ENCODE measurements around the gene SYT17.

The SYT17 gene

GRCh38 chr16:19287241-19287640, 119.2 kb downstream of the SYT17 start:
- Histone ChIP-seq H3K4me1 (ENCODE audit: control insufficient read depth, insufficient read depth, low read length) (peaks cover 35% of the 10 kb centered on the region), H3K4me3 (ENCODE audit: low read depth, low read length) (no peak overlapping the region), H3K36me3 (ENCODE audit: control insufficient read depth, insufficient read depth, low read length) (no peaks in the 10 kb centered on the region), H3K27ac (ENCODE audit: low read depth, low read length) (no peak overlapping the region), H3K9me3 (ENCODE audit: control insufficient read depth, insufficient read depth, low read length) (no peaks in the 10 kb centered on the region), H3K9ac (ENCODE audit: low read depth, low read length) (no peak overlapping the region), H3K27me3 (ENCODE audit: control insufficient read depth, insufficient read depth, low read length) (no peaks in the 10 kb centered on the region)

DNA sequence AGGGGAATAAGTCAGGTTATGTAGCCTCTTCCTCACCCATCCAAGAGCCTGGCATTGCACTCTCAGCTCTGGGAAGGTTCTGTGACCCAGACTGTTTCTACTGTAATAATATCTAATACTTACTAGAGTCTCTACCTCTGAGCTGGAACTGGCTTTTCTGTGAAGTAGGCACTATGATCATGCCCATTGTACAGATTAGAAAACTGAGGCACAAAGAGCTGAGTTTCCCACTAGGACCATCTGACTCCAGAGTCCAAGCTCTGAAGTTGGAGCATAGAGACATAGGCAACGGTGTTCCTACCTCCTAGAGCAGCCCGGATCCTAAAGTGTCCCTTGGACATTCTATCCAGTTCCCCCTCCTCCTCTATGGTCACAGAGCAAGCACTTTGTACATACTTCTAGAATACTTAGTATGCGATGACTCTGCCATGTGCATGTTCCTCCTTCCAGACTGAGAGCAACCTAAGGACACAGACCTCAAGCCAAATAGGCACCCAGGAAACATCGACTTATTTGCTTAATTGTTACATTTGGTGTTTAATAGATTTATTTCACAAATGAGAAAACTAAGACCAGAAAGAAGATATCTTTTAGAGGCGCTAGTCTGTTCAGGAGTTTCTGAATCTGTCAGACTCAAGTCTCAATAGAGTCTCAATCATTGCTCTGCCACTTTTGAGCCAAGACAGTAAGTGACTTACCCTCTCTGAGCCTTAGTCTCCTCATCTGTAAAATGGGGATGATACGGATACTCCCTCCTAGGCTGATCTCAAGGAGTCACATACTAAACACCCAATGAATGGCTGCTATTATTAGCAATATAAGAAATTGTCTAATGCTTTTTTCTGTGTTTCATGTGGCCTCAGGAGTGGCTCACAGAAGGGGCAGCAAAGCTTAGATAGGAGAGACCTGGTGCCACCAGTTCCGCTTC, 121.1 kb downstream of the SYT17 start:
- no peaks in the 10 kb centered on the region for H3K9me3 ChIP-seq (ENCODE audit: control insufficient read depth, insufficient read depth, low read length)
- peaks cover 35% of the 10 kb centered on the region for H3K4me1 ChIP-seq (ENCODE audit: control insufficient read depth, insufficient read depth, low read length)
- H3K9ac ChIP-seq (ENCODE audit: low read depth, low read length), result no peak overlapping the region
- no peaks in the 10 kb centered on the region for H3K27me3 ChIP-seq (ENCODE audit: control insufficient read depth, insufficient read depth, low read length)
- H3K4me3 ChIP-seq (ENCODE audit: low read depth, low read length), result no peak overlapping the region
- H3K36me3 ChIP-seq (ENCODE audit: control insufficient read depth, insufficient read depth, low read length), result no peaks in the 10 kb centered on the region
- peak overlapping the region; percentile 67 for H3K27ac ChIP-seq (ENCODE audit: low read depth, low read length)

DNA sequence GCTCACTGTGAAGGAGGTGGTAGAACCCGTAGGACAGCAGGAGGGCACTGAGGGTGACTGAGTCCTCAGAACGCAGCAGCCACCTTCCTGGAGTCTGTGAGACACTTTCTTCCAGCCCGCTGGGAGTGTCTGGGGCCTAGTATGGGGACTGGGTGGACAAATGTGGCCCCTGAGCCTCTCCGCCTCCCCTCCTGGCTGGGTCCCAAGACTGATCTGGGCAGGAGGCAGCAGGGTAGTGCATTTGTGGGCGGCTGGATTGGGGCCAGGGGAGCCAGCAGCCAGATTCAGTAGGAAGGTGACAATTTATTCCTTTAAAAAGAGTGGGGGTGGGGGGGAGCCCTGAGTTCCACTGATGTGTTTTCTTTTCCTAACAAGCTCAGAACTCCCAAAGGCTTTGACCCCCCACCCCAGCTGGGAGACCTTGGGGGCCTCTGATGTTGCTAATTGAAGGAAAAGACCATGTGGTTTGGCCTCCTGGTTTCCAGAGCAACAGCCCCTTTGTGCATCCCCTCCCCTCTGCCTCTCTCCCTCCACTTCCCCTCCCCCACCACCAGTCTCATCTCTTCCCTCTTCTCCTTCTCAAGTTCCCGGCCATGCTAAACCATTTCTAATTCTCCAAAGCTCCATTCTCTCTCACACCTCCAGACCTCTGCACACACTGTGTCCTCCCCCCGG, 121.9 kb downstream of the SYT17 start:
- Histone ChIP-seq H3K9me3 (ENCODE audit: control insufficient read depth, insufficient read depth, low read length) (no peaks in the 10 kb centered on the region), H3K27ac (ENCODE audit: low read depth, low read length) (peak overlapping the region; percentile 67), H3K36me3 (ENCODE audit: control insufficient read depth, insufficient read depth, low read length) (no peaks in the 10 kb centered on the region), H3K4me3 (ENCODE audit: low read depth, low read length) (no peak overlapping the region), H3K27me3 (ENCODE audit: control insufficient read depth, insufficient read depth, low read length) (no peaks in the 10 kb centered on the region), H3K4me1 (ENCODE audit: control insufficient read depth, insufficient read depth, low read length) (peaks cover 35% of the 10 kb centered on the region), H3K9ac (ENCODE audit: low read depth, low read length) (no peak overlapping the region)

- Histone ChIP-seq H3K36me3 (ENCODE audit: control insufficient read depth, insufficient read depth, low read length) (no peaks in the 10 kb centered on the region), H3K27me3 (ENCODE audit: control insufficient read depth, insufficient read depth, low read length) (no peaks in the 10 kb centered on the region), H3K9ac (ENCODE audit: low read depth, low read length) (no peak overlapping the region), H3K9me3 (ENCODE audit: control insufficient read depth, insufficient read depth, low read length) (no peaks in the 10 kb centered on the region), H3K4me3 (ENCODE audit: low read depth, low read length) (no peak overlapping the region), H3K27ac (ENCODE audit: low read depth, low read length) (no peak overlapping the region), H3K4me1 (ENCODE audit: control insufficient read depth, insufficient read depth, low read length) (peaks cover 35% of the 10 kb centered on the region)
Measured at GRCh38 chr16:19290860-19291259, 122.8 kb downstream of the SYT17 start.

DNA sequence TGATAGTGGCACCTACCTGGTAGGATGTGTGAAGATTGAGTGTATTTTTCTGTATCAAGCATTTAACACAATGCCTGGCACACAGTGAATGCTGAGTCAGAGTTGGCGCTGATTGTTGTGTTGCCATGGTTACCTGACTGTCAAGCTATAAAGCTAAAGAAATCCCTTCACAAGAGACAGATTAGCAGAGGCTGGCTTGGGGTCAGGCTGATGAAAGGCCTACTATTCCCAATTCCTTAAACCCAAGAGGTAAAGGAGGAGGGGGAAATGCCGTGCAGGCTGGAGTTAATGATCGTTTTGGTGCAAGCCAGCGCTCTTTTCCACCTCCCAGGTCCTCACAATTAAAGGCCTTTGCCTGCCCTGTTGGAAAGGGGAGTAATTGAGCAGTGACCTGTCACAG, 123.4 kb downstream of the SYT17 start:
- H3K27me3 ChIP-seq (ENCODE audit: control insufficient read depth, insufficient read depth, low read length), result no peaks in the 10 kb centered on the region
- H3K36me3 ChIP-seq (ENCODE audit: control insufficient read depth, insufficient read depth, low read length), result no peaks in the 10 kb centered on the region
- no peak overlapping the region for H3K9ac ChIP-seq (ENCODE audit: low read depth, low read length)
- no peak overlapping the region for H3K4me3 ChIP-seq (ENCODE audit: low read depth, low read length)
- peaks cover 35% of the 10 kb centered on the region for H3K4me1 ChIP-seq (ENCODE audit: control insufficient read depth, insufficient read depth, low read length)
- H3K27ac ChIP-seq (ENCODE audit: low read depth, low read length), result peak overlapping the region; percentile 30
- no peaks in the 10 kb centered on the region for H3K9me3 ChIP-seq (ENCODE audit: control insufficient read depth, insufficient read depth, low read length)

- no peak overlapping the region for H3K9ac ChIP-seq (ENCODE audit: low read depth, low read length)
- no peak overlapping the region for H3K4me3 ChIP-seq (ENCODE audit: low read depth, low read length)
- H3K27ac ChIP-seq (ENCODE audit: low read depth, low read length), result no peak overlapping the region
- no peaks in the 10 kb centered on the region for H3K9me3 ChIP-seq (ENCODE audit: control insufficient read depth, insufficient read depth, low read length)
- no peaks in the 10 kb centered on the region for H3K27me3 ChIP-seq (ENCODE audit: control insufficient read depth, insufficient read depth, low read length)
- no peaks in the 10 kb centered on the region for H3K36me3 ChIP-seq (ENCODE audit: control insufficient read depth, insufficient read depth, low read length)
- peaks cover 31% of the 10 kb centered on the region for H3K4me1 ChIP-seq (ENCODE audit: control insufficient read depth, insufficient read depth, low read length)
Measured at GRCh38 chr16:19292186-19292585, 124.1 kb downstream of the SYT17 start.

GRCh38 chr16:19294156-19294649, 126.2 kb downstream of the SYT17 start:
- H3K9me3 ChIP-seq (ENCODE audit: control insufficient read depth, insufficient read depth, low read length), result no peaks in the 10 kb centered on the region
- H3K9ac ChIP-seq (ENCODE audit: low read depth, low read length), result no peak overlapping the region
- peaks cover 15% of the 10 kb centered on the region for H3K4me1 ChIP-seq (ENCODE audit: control insufficient read depth, insufficient read depth, low read length)
- H3K27me3 ChIP-seq (ENCODE audit: control insufficient read depth, insufficient read depth, low read length), result no peaks in the 10 kb centered on the region
- H3K27ac ChIP-seq (ENCODE audit: low read depth, low read length), result no peak overlapping the region
- H3K36me3 ChIP-seq (ENCODE audit: control insufficient read depth, insufficient read depth, low read length), result no peaks in the 10 kb centered on the region
- H3K4me3 ChIP-seq (ENCODE audit: low read depth, low read length), result no peak overlapping the region

DNA sequence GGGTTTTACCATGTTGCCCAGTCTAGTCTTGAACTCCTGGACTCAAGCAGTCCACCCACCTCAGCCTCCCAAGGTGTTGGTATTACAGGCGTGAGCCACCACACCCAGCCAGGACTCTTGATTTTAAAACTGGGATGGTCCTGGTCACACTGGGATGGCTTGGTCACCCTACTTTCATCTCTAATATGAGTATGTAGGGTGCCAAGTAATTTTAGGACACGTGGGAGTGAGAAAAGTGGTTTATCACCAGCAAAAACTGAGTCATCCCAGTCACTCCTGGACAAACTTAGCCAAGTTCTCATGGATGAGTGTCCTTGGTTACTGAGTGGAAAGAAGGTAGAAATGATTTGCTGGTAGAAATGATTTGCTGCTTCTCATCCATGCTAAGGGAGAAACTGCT, 127.4 kb downstream of the SYT17 start:
- no peaks in the 10 kb centered on the region for H3K27me3 ChIP-seq (ENCODE audit: control insufficient read depth, insufficient read depth, low read length)

GRCh38 chr16:19297454-19297853, 129.4 kb downstream of the SYT17 start:
- H3K4me3 ChIP-seq (ENCODE audit: low read depth, low read length), result no peak overlapping the region
- no peak overlapping the region for H3K27ac ChIP-seq (ENCODE audit: low read depth, low read length)
- H3K9ac ChIP-seq (ENCODE audit: low read depth, low read length), result no peak overlapping the region
- no peaks in the 10 kb centered on the region for H3K9me3 ChIP-seq (ENCODE audit: control insufficient read depth, insufficient read depth, low read length)
- no peaks in the 10 kb centered on the region for H3K4me1 ChIP-seq (ENCODE audit: control insufficient read depth, insufficient read depth, low read length)
- no peaks in the 10 kb centered on the region for H3K36me3 ChIP-seq (ENCODE audit: control insufficient read depth, insufficient read depth, low read length)
- H3K27me3 ChIP-seq (ENCODE audit: control insufficient read depth, insufficient read depth, low read length), result no peaks in the 10 kb centered on the region

More for the DNA sequence above, 127.4 kb downstream of the SYT17 start:
- Histone ChIP-seq H3K9me3 (ENCODE audit: control insufficient read depth, insufficient read depth, low read length) (no peaks in the 10 kb centered on the region), H3K27ac (ENCODE audit: low read depth, low read length) (no peak overlapping the region), H3K9ac (ENCODE audit: low read depth, low read length) (no peak overlapping the region), H3K36me3 (ENCODE audit: control insufficient read depth, insufficient read depth, low read length) (no peaks in the 10 kb centered on the region), H3K4me3 (ENCODE audit: low read depth, low read length) (no peak overlapping the region), H3K4me1 (ENCODE audit: control insufficient read depth, insufficient read depth, low read length) (peaks cover 8% of the 10 kb centered on the region)

DNA sequence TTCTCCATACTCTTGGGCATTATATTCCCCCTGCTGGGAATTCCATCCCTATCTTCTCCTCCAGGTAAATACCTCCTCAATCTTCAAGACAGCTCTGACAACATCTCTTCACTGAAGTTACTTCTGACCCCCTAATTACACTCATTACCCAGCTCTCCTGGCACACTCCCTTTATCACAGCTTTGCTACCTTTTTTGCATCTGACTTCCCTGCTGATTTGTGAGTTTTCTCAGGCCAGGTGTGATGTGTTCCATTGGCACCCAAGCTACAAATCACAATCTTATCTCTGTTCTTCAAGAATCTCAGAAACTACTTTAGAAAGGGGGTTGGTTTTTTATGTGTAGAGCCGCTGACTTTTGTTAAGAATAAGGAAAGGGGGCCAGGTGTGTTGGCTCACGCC, 131.5 kb downstream of the SYT17 start:
- H3K9me3 ChIP-seq (ENCODE audit: control insufficient read depth, insufficient read depth, low read length), result no peaks in the 10 kb centered on the region
- no peaks in the 10 kb centered on the region for H3K27me3 ChIP-seq (ENCODE audit: control insufficient read depth, insufficient read depth, low read length)
- no peak overlapping the region for H3K4me3 ChIP-seq (ENCODE audit: low read depth, low read length)
- H3K9ac ChIP-seq (ENCODE audit: low read depth, low read length), result no peak overlapping the region
- no peak overlapping the region for H3K27ac ChIP-seq (ENCODE audit: low read depth, low read length)
- no peaks in the 10 kb centered on the region for H3K4me1 ChIP-seq (ENCODE audit: control insufficient read depth, insufficient read depth, low read length)
- no peaks in the 10 kb centered on the region for H3K36me3 ChIP-seq (ENCODE audit: control insufficient read depth, insufficient read depth, low read length)

DNA sequence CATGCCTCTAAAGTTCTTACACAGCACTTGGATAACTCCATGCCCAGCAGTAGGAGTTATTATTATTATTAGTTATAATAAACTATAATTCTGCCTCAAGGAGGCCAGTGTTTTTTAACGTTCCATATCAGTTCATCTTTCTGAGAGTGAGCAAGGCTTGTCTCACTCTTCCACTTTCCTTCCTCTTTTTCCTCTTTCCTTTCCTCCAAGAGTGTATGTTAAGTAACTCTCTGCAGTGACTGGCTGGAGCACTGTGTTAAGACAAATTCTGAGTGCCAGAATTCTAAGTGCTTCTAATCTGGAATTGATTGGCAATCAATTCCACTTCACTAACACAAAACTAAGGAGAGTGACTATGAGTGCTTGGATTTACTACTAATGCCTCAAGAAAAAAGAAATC, 133.9 kb downstream of the SYT17 start:
- H3K36me3 ChIP-seq (ENCODE audit: control insufficient read depth, insufficient read depth, low read length), result no peaks in the 10 kb centered on the region
- H3K9me3 ChIP-seq (ENCODE audit: control insufficient read depth, insufficient read depth, low read length), result no peaks in the 10 kb centered on the region
- H3K9ac ChIP-seq (ENCODE audit: low read depth, low read length), result no peak overlapping the region
- no peak overlapping the region for H3K4me3 ChIP-seq (ENCODE audit: low read depth, low read length)
- no peaks in the 10 kb centered on the region for H3K4me1 ChIP-seq (ENCODE audit: control insufficient read depth, insufficient read depth, low read length)
- no peaks in the 10 kb centered on the region for H3K27me3 ChIP-seq (ENCODE audit: control insufficient read depth, insufficient read depth, low read length)
- H3K27ac ChIP-seq (ENCODE audit: low read depth, low read length), result no peak overlapping the region
